Subcutaneous adipose tissue (tissue), 4 donors: ENCODE measurements around the gene KLHL25. TPM values are rescaled to one million over a fixed set of nuclear protein-coding genes. Genes with fewer than 3 reads are reported as not detected.

Experiments used
- total RNA-seq, 4 donors: library from RNA; depleted of rRNA; stranded (reverse); fragments of >200 nt; gene quantifications; one replicate each; pipeline ENCODE4 v1.1.0, GENCODE V29; 2016
- TF ChIP-seq, protein P1 (sequence below): fragments of 450-650 bp; IDR thresholded peaks from one replicate; pipeline ENCODE4 v1.5.1; 2016; ENCODE audit warnings: low read depth, mild to moderate bottlenecking, control low read depth, antibody characterized with exemption, moderate library complexity

Gene KLHL25
- total RNA-seq, 4 donors from 2014 or later, result 8.5 to 61.2 (median 12.0) TPM

DNA sequence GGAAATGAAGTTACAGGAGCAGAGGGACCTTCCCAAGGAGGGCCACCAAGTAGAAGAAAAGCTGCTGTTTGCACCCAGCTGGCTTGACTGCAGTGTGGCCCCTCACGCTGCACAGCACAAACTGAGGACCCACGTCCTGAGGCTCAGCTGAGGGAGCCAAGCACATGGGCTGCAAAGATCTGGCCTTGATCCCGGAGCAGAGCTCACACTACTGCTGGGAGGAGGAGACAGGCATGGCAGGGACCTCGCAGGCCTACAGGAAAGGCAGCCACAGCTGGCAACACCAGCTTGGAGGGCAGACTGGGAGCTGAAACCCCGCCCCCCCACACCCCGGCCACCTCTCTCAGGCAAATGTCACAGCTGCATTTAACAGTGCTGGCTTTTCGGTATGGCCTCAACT lies 39.7 kb downstream of the KLHL25 start:
- TF ChIP-seq, protein P1, sequence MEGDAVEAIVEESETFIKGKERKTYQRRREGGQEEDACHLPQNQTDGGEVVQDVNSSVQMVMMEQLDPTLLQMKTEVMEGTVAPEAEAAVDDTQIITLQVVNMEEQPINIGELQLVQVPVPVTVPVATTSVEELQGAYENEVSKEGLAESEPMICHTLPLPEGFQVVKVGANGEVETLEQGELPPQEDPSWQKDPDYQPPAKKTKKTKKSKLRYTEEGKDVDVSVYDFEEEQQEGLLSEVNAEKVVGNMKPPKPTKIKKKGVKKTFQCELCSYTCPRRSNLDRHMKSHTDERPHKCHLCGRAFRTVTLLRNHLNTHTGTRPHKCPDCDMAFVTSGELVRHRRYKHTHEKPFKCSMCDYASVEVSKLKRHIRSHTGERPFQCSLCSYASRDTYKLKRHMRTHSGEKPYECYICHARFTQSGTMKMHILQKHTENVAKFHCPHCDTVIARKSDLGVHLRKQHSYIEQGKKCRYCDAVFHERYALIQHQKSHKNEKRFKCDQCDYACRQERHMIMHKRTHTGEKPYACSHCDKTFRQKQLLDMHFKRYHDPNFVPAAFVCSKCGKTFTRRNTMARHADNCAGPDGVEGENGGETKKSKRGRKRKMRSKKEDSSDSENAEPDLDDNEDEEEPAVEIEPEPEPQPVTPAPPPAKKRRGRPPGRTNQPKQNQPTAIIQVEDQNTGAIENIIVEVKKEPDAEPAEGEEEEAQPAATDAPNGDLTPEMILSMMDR, result no peak

DNA sequence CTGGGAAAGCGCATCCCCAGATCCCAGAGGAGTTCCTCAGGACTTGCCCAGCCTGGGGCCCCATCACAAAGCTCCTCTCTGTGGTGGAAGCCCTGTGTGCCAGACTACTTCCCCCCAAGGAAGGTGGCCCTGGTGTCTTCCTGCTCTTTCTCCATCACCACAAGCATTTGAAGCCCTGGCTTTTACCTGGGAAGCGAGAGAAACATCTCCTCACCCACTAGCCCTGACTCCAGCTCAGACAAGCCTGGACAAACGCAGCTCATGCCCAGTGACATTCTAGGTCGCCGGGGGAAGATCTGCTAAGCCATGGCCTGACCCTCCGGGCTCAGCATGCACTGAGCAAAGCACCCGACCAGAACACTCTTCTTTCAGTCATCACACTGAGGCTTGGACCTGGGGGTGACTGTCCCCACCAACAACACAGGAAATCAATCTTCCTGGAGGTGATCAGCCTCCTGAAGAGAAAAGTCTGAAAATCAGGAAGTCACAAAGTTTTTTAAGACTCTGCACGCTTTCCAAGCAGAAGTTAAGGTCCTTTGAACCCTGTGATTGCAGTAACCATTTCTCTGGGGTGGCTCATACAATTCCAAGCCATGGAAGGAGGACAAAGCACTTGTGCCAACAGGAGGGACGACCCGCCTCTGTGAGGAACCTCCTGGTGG lies 40.8 kb downstream of the KLHL25 start:
- TF ChIP-seq, protein P1, result no peak

DNA sequence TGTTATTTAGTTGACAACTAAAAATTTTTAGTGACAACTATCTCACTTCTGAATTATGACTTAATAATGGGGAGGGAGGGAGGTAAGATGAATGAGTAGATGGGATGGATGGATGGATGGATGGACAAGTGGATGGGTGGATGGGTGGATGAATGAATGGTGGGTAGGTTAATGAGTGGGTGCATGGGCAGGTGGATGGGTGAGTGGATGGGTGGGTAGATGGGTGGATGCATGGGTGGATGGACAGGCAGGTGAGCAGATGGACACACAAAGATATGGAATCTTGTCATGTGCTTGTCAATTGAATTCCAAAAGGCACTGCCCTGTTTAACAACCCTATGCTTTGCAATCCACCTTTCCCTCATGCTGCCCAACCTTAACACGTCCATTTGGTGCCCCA lies 41.5 kb downstream of the KLHL25 start:
- TF ChIP-seq, protein P1, result no peak

DNA sequence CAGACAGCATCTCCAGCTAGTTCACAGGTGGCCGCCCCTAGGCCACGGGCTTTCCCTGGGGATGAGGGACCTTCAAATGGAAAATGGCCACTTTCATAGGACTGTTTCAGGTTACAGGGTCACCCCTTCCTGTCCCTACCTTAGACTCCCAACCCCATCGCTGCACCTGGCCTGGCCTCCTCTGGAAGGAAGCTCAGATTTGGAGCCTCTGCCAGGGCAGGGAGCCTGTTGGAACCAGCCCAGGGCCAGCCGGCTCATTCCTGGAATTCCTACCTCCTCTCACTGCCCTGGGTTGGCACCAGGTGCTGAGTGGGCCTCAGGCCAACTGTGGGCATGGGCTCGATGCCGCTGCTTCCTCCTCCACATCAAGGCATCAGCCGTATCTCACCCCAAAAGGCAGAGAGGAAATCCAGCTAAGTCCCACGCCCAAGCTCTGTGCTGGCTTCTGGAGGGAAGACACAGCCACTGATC lies 42.2 kb downstream of the KLHL25 start:
- TF ChIP-seq, protein P1, result no peak

DNA sequence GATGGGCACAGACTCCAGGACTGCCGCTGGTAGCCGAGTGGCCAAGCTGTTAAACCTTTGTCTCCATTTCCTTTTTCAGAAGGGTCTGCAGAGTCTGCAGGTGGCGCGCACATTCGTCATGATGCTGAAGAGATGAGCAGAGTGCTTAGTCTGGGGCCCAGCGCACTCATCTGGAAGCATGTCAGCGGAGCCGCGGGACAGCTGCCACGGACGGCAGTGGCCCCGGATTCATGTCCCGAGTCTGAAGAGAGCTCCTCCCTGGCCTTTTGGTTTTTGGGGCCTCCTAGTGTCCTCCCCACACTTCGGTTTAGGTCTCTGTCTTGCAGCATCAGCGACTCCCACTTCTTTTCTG lies 42.6 kb downstream of the KLHL25 start:
- TF ChIP-seq, protein P1, result no peak

DNA sequence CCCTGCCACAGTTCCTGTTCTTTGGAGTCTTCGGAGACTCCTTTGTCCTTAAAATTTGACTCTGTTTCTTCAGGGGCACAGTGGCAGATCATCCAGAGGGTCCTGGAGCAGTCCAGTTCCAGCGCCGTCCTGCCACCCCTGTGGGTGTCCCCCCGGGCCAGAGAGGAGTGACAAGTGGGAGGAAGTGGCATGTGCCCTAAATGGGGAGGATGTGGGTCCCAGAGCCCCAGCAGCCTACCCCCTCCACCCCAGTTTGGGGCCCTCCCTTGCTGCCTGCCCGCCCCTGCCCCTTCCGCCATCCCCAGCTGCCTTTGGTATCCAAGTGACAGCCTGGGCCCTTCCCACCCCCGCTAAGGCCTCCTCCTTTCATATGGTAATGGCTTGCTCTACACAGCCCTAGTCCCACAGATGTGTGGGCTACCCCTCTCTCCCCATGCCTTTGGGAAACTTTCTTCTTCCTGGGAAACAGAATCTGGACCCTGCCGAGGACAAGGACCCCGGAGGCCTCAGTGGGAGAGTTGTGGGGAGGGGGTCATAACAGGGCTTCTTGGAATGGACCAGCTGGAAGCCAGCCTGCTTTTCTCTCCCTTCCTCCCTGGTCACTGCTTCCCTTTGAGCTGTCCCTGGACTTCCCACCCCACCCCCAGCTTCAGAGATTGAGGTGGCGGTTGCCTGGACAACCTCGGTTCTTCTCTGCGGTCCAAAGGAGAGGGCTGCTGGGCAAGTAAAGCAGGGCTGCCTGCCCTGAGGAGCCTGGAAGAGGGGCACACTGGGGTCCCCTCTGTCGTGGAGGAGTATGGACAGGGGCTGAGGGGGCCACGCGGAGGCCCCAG lies 43.2 kb downstream of the KLHL25 start:
- TF ChIP-seq, protein P1, result no peak
